GM18519 (cell line): ENCODE measurements around the gene RIPOR2.
"Not testable (repeated sequence)": the region's sequence is repeated elsewhere in the genome, so short reads cannot be mapped to it uniquely, and the experiment has no call there.

ENCODE experiments used
- ATAC-seq: cut with Tn5 transposase; IDR thresholded peaks from one replicate; pipeline ENCODE4 v1.9.1; 2021; ENCODE audit warnings: mild to moderate bottlenecking, moderate library complexity; ENCODE audit not compliant: unreplicated experiment, low FRiP score

The RIPOR2 gene

GRCh38 chr6:24959319-24959718 lies 23.6 kb upstream of the RIPOR2 start:
- no peak for ATAC-seq

GRCh38 chr6:24957199-24957598 lies 21.4 kb upstream of the RIPOR2 start:
- ATAC-seq = no peak

GRCh38 chr6:24953726-24954125 lies 18.0 kb upstream of the RIPOR2 start:
- ATAC-seq = no peak

GRCh38 chr6:24951811-24952299 lies 16.1 kb upstream of the RIPOR2 start:
- no peak for ATAC-seq

GRCh38 chr6:24950218-24950941 lies 14.6 kb upstream of the RIPOR2 start:
- no peak for ATAC-seq

- peak; percentile 89 for ATAC-seq
Measured at GRCh38 chr6:24949020-24949569, 13.3 kb upstream of the RIPOR2 start.

GRCh38 chr6:24948261-24948660 lies 12.5 kb upstream of the RIPOR2 start:
- not testable (repeated sequence) for ATAC-seq

- ATAC-seq = no peak
Measured at GRCh38 chr6:24947636-24948035, 11.9 kb upstream of the RIPOR2 start.

GRCh38 chr6:24945054-24945453 lies 9.3 kb upstream of the RIPOR2 start:
- ATAC-seq = no peak

GRCh38 chr6:24943774-24944173 lies 8.0 kb upstream of the RIPOR2 start:
- ATAC-seq = no peak

GRCh38 chr6:24940311-24940917 lies 4.7 kb upstream of the RIPOR2 start:
- no peak for ATAC-seq

- ATAC-seq = peak; percentile 62
Measured at GRCh38 chr6:24936641-24937317, 1.0 kb upstream of the RIPOR2 start.

GRCh38 chr6:24933868-24934401 lies 1.8 kb downstream of the RIPOR2 start:
- no peak for ATAC-seq

- ATAC-seq = no peak
Measured at GRCh38 chr6:24933266-24933665, 2.5 kb downstream of the RIPOR2 start.

GRCh38 chr6:24932832-24933231 lies 2.9 kb downstream of the RIPOR2 start:
- ATAC-seq = no peak

GRCh38 chr6:24931718-24932691 lies 3.8 kb downstream of the RIPOR2 start:
- ATAC-seq = peak; percentile 24

GRCh38 chr6:24931296-24931695 lies 4.5 kb downstream of the RIPOR2 start:
- ATAC-seq = no peak

GRCh38 chr6:24930431-24930871 lies 5.3 kb downstream of the RIPOR2 start:
- no peak for ATAC-seq

- peak; percentile 50 for ATAC-seq
Measured at GRCh38 chr6:24929242-24929641, 6.5 kb downstream of the RIPOR2 start.
